Hepatocyte (in vitro differentiated cells): Measurements from ENCODE around the gene GATA5. TPM values are rescaled to one million over a fixed set of nuclear protein-coding genes. Genes with fewer than 3 reads are reported as not detected.

ENCODE experiments used
- DNase-seq: peaks from one replicate; pipeline ENCODE4 v3.0.0-alpha.2; 2016; ENCODE audit warnings: low spot score
- H2AFZ ChIP-seq: fragments of 200-600 bp; sonication (generic); 2 replicates; pipeline ENCODE4 v1.6.0; 2016; ENCODE audit warnings: antibody characterized with exemption, mild to moderate bottlenecking
- H3K27ac ChIP-seq: fragments of 200-600 bp; sonication (generic); 2 replicates; pipeline ENCODE4 v1.5.1; 2016; ENCODE audit warnings: mild to moderate bottlenecking
- H3K27me3 ChIP-seq: fragments of 200-600 bp; sonication (generic); 2 replicates; pipeline ENCODE4 v1.6.1; 2016
- H3K36me3 ChIP-seq: fragments of 200-600 bp; sonication (generic); replicated peaks from 2 replicates; pipeline ENCODE4 v1.5.1; 2016; ENCODE audit warnings: low read depth; ENCODE audit not compliant: insufficient read depth
- H3K4me1 ChIP-seq: fragments of 200-600 bp; sonication (generic); 2 replicates; pipeline ENCODE4 v1.5.1; 2016; ENCODE audit warnings: mild to moderate bottlenecking, moderate library complexity; ENCODE audit not compliant: insufficient read depth
- H3K4me2 ChIP-seq: fragments of 200-600 bp; sonication (generic); 2 replicates; pipeline ENCODE4 v1.6.0; 2016
- H3K4me3 ChIP-seq: fragments of 200-600 bp; sonication (generic); 2 replicates; pipeline ENCODE4 v1.5.1; 2016; ENCODE audit warnings: mild to moderate bottlenecking
- H3K79me2 ChIP-seq: fragments of 200-600 bp; sonication (generic); 2 replicates; pipeline ENCODE4 v1.6.0; 2017; ENCODE audit warnings: mild to moderate bottlenecking
- H3K9me2 ChIP-seq: fragments of 200-600 bp; sonication (generic); replicated peaks from 2 replicates; pipeline ENCODE4 v1.6.0; 2017; ENCODE audit warnings: mild to moderate bottlenecking; ENCODE audit not compliant: insufficient read depth
- H3K9me3 ChIP-seq: fragments of 200-600 bp; sonication (generic); 2 replicates; pipeline ENCODE4 v1.5.1; 2016; ENCODE audit warnings: low read depth, mild to moderate bottlenecking
- H4K20me1 ChIP-seq: fragments of 200-600 bp; sonication (generic); 2 replicates; pipeline ENCODE4 v1.6.0; 2016; ENCODE audit warnings: mild to moderate bottlenecking; ENCODE audit not compliant: insufficient read depth, poor library complexity, severe bottlenecking
- CTCF ChIP-seq: fragments of 200-600 bp; sonication (generic); IDR thresholded peaks from 2 replicates; pipeline ENCODE4 v1.5.1; 2016; ENCODE audit warnings: antibody characterized with exemption, mild to moderate bottlenecking; ENCODE audit not compliant: poor library complexity
- EZH2 ChIP-seq: fragments of 200-600 bp; sonication (generic); IDR thresholded peaks from 2 replicates; pipeline ENCODE4 v1.6.1; 2016; ENCODE audit warnings: antibody characterized with exemption, mild to moderate bottlenecking, borderline replicate concordance
- EZH2phosphoT487 ChIP-seq: fragments of 200-600 bp; sonication (generic); IDR thresholded peaks from one replicate; pipeline ENCODE4 v1.6.1; 2018; ENCODE audit warnings: antibody characterized with exemption, mild to moderate bottlenecking, low read depth, moderate library complexity; ENCODE audit not compliant: unreplicated experiment, severe bottlenecking
- WGBS: methylation state at CpG from one replicate; pipeline ENCODE4 v1.1.6; 2016; ENCODE audit warnings: low lambda C conversion rate; ENCODE audit errors: missing lambda C conversion rate; 5-methylcytosine and 5-hydroxymethylcytosine counted together
- polyA plus RNA-seq: library from polyadenylated mRNA; unstranded; fragments of >200 nt; fragmentation: Nextera tagmentation; extraction: Ambion mirVana; gene quantifications from 2 replicates; pipeline ENCODE4 v1.2.1, GENCODE V29; 2016
- total RNA-seq: library from RNA; depleted of rRNA; stranded (reverse); fragments of >200 nt; gene quantifications from 2 replicates; pipeline ENCODE4 v1.2.3, GENCODE V29; 2014

Gene GATA5
- total and polyA plus RNA-seq, 2 experiments from 2014 or later: 28.7 to 53.6 TPM

- DNase-seq: no peak
- H2AFZ ChIP-seq: no peak overlapping the region
- H3K9me3 ChIP-seq: no peaks in the 10 kb centered on the region
- H3K27ac ChIP-seq: peak overlapping the region; percentile 98
- H3K4me2 ChIP-seq: peak overlapping the region; percentile 91
- no peaks in the 10 kb centered on the region for H3K36me3 ChIP-seq
- no peak for TF ChIP-seq EZH2
- TF ChIP-seq CTCF: no peak
- TF ChIP-seq EZH2phosphoT487: no peak
- H3K4me3 ChIP-seq: no peak overlapping the region
- peaks cover 89% of the 10 kb centered on the region for H3K4me1 ChIP-seq
- peaks cover 18% of the 10 kb centered on the region for H3K79me2 ChIP-seq
- 91% methylated on average over 25 of the region's 25 CpGs for WGBS
- H3K9me2 ChIP-seq: no peaks in the 10 kb centered on the region
- no peaks in the 10 kb centered on the region for H4K20me1 ChIP-seq
- H3K27me3 ChIP-seq: no peaks in the 10 kb centered on the region
Observed at GRCh38 chr20:62483613-62484458, 8.0 kb upstream of the GATA5 start.

- Histone ChIP-seq H2AFZ (no peak overlapping the region), H3K27me3 (no peaks in the 10 kb centered on the region), H3K4me1 (peaks cover 83% of the 10 kb centered on the region), H3K4me3 (peak overlapping the region; percentile 3), H4K20me1 (no peaks in the 10 kb centered on the region), H3K4me2 (peak overlapping the region; percentile 91), H3K36me3 (no peaks in the 10 kb centered on the region), H3K79me2 (peaks cover 18% of the 10 kb centered on the region), H3K9me3 (no peaks in the 10 kb centered on the region), H3K27ac (peak overlapping the region; percentile 98), H3K9me2 (no peaks in the 10 kb centered on the region)
- WGBS: 58% methylated on average over 8 of the region's 8 CpGs
- TF ChIP-seq EZH2 (no peak), EZH2phosphoT487 (no peak), CTCF (no peak)
- no peak for DNase-seq
Observed at GRCh38 chr20:62482974-62483373, 7.2 kb upstream of the GATA5 start.

GRCh38 chr20:62482146-62482809, 6.5 kb upstream of the GATA5 start:
- H3K9me2 ChIP-seq: no peaks in the 10 kb centered on the region
- no peak for TF ChIP-seq CTCF
- TF ChIP-seq EZH2phosphoT487: no peak
- TF ChIP-seq EZH2: no peak
- H3K4me2 ChIP-seq: peak overlapping the region; percentile 91
- H3K36me3 ChIP-seq: no peaks in the 10 kb centered on the region
- H3K4me3 ChIP-seq: no peak overlapping the region
- peaks cover 25% of the 10 kb centered on the region for H3K79me2 ChIP-seq
- 26% methylated on average over 22 of the region's 25 CpGs for WGBS
- no peaks in the 10 kb centered on the region for H3K9me3 ChIP-seq
- H3K27ac ChIP-seq: peak overlapping the region; percentile 98
- H3K4me1 ChIP-seq: peaks cover 83% of the 10 kb centered on the region
- no peak overlapping the region for H2AFZ ChIP-seq
- DNase-seq: peak; percentile 62
- no peaks in the 10 kb centered on the region for H4K20me1 ChIP-seq
- peaks cover 4% of the 10 kb centered on the region for H3K27me3 ChIP-seq
